OCI-LY7 (cell line): ENCODE data around the gene NFX1.

Experiments used
- CTCF ChIP-seq: fragments of 200-600 bp; sonication (generic); conservative IDR thresholded peaks from 2 replicates; pipeline ENCODE4 v1.5.1; 2014; ENCODE audit warnings: mild to moderate bottlenecking, antibody characterized with exemption, low read length, moderate library complexity, mixed read lengths
- EZH2phosphoT487 ChIP-seq: fragments of 200-600 bp; sonication (generic); IDR thresholded peaks from 2 replicates; pipeline ENCODE4 v1.6.1; 2018; ENCODE audit warnings: low read depth, borderline replicate concordance, mild to moderate bottlenecking, mixed run types, antibody characterized with exemption, low read length, moderate library complexity, mixed read lengths

GRCh38 chr9:33331377-33331891 is 41.1 kb downstream of the NFX1 start:
- TF ChIP-seq EZH2phosphoT487 (no peak), CTCF (no peak)
